ENCODE measurements around the gene ADGRG6. TPM values are rescaled to one million over a fixed set of nuclear protein-coding genes. Genes with fewer than 3 reads are reported as not detected.
"Not testable (repeated sequence)": the region's sequence is repeated elsewhere in the genome, so short reads cannot be mapped to it uniquely, and the experiment has no call there.

ADGRG6 gene
- total RNA-seq, 3 donors from 2014 or later = 8.2 to 29.6 (median 28.5) TPM

DNA sequence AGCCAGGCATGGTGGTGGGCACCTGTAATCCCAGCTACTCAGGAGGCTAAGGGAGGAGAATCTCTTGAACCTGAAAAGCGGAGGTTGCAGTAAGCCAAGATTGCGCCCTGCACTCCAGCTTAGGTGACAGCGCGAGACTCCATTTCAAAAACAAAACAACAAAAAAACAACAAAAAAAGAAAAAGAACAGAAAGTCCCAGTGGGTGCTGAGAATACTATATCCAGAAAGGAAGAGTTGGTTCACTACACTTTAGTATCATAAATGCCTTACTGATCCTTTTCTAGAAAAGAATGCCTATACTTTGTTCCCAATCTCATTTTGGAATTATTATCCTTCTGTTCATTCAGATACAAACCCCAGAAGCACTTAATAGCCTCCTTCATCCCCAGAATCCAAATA, 20.9 kb upstream of the ADGRG6 start:
- Histone ChIP-seq H3K27me3 (no peaks in the 10 kb centered on the region), H3K4me3 (no peak overlapping the region), H3K9me3 (peaks cover 0 to 7% of the 10 kb centered on the region in 2 donors), H3K27ac (no peak overlapping the region), H3K4me1 (no peaks in the 10 kb centered on the region), H3K36me3 (no peaks in the 10 kb centered on the region)
- TF ChIP-seq, protein P1, sequence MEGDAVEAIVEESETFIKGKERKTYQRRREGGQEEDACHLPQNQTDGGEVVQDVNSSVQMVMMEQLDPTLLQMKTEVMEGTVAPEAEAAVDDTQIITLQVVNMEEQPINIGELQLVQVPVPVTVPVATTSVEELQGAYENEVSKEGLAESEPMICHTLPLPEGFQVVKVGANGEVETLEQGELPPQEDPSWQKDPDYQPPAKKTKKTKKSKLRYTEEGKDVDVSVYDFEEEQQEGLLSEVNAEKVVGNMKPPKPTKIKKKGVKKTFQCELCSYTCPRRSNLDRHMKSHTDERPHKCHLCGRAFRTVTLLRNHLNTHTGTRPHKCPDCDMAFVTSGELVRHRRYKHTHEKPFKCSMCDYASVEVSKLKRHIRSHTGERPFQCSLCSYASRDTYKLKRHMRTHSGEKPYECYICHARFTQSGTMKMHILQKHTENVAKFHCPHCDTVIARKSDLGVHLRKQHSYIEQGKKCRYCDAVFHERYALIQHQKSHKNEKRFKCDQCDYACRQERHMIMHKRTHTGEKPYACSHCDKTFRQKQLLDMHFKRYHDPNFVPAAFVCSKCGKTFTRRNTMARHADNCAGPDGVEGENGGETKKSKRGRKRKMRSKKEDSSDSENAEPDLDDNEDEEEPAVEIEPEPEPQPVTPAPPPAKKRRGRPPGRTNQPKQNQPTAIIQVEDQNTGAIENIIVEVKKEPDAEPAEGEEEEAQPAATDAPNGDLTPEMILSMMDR (IDR thresholded peaks at IDR 0.05) = no peak
- intact Hi-C loops (cut with DNase I; ENCODE audit: low total_unique reads) = no loop called here
- no peak for DNase-seq (ENCODE audit: low spot score in 2 of 2)

DNA sequence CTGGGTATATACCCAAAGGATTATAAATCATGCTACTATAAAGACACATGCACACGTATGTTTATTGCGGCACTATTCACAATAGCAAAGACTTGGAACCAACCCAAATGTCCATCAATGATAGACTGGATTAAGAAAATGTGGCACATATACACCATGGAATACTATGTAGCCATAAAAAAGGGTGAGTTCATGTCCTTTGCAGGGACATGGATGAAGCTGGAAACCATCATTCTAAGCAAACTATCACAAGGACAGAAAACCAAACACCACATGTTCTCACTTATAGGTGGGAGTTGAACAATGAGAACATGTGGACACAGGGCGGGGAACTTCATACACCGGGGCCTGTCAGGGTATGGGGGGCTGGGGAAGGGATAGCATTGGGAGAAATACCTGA, 18.7 kb upstream of the ADGRG6 start:
- H3K4me1 ChIP-seq; H3K27me3 ChIP-seq; intact Hi-C loops (cut with DNase I; ENCODE audit: low total_unique reads): not testable (repeated sequence)

DNA sequence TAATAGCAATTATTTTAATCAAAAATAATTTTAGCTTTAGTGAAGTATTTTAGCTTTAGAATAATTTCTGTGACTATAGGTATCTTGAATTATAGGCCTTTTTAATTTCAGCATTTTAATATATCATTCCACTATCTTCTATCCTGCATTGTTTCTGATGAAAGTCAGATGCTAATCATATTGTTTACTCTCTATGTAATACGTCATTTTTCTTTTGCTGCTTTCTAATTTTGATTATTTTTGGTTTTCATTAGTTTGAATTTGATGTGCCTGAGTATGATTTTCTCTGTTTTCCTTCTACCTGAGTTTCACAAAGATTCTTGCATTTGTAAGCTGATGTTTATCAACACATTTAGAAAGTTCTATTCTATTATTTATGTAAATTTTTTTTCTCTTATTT, 17.4 kb upstream of the ADGRG6 start:
- no peak for DNase-seq (ENCODE audit: low spot score in 2 of 2)
- H3K27me3 ChIP-seq = no peaks in the 10 kb centered on the region
- no peak overlapping the region for H3K27ac ChIP-seq
- H3K4me3 ChIP-seq = no peak overlapping the region
- no peaks in the 10 kb centered on the region for H3K4me1 ChIP-seq
- intact Hi-C loops (cut with DNase I; ENCODE audit: low total_unique reads) = no loop called here
- no peaks in the 10 kb centered on the region for H3K36me3 ChIP-seq
- TF ChIP-seq POLR2A (IDR thresholded peaks at IDR 0.05) (no peak), POLR2AphosphoS5 (IDR thresholded peaks at IDR 0.05) (no peak)
- TF ChIP-seq, protein P1 (IDR thresholded peaks at IDR 0.05) = no peak
- H3K9me3 ChIP-seq = peaks cover 0 to 7% of the 10 kb centered on the region in 2 donors

More for the DNA sequence above, 18.7 kb upstream of the ADGRG6 start:
- DNase-seq (ENCODE audit: low spot score in 2 of 2); H3K9me3 ChIP-seq; H3K4me3 ChIP-seq; H3K36me3 ChIP-seq; H3K27ac ChIP-seq: not testable (repeated sequence)

DNA sequence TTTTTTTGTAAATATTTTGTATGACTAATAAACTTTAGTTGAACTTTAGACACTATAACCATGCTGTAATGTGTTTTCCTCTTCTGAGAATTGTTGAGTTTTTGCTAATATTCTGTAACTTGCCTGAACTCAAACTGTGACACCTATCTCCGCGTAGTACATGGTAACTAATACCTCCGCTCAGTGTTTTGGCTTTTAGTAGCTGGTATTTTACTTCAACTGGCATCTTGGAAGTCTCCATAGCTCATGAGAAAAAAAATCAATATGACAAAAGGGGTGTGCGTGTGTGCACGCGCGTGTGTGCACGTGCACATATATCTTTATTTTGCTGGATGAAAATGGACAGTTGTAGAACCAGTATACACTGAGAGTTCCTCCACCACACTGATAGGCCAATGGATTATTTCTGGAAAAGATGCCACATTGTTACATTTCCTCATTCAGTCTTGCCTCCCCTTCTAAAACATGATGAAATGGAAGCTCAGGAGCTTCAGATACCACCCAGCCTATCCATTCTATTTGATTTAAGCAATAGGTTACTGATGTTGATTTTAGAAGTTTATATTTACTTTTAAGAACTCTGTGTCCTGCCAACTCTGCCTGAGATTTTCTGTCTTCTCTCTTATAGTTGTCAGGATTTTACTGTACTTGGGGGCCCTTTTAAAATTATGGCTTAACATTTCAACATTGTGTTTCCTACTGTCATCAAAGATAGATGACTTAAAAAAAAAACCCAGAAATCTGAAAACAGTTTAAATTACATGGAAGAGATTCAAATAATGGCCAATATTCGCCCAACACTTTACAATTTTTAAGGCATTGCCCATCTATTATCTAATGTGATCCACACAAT, 16.3 kb upstream of the ADGRG6 start:
- Histone ChIP-seq H3K27me3 (no peaks in the 10 kb centered on the region), H3K36me3 (no peaks in the 10 kb centered on the region), H3K9me3 (peaks cover 0 to 7% of the 10 kb centered on the region in 2 donors), H3K4me3 (no peak overlapping the region), H3K4me1 (no peaks in the 10 kb centered on the region), H3K27ac (no peak overlapping the region)
- TF ChIP-seq, protein P1 (IDR thresholded peaks at IDR 0.05) = no peak
- TF ChIP-seq POLR2A (IDR thresholded peaks at IDR 0.05) (no peak), POLR2AphosphoS5 (IDR thresholded peaks at IDR 0.05) (no peak)
- no peak for DNase-seq (ENCODE audit: low spot score in 2 of 2)
- intact Hi-C loops (cut with DNase I; ENCODE audit: low total_unique reads) = no loop called here

DNA sequence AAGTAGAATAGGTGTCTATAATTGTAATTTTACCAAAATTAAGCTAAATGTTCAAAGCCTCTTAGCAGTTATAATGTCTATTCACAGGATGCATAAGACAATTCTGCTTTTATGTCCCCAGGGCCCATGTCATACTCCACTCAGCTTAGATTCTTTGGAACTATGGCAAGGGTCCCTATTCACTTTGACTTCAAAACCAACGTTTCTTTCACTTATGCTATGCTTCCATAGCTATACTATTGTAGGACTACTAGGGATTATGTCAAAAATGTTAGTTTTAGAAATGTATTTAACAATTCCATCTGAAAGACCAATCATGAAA, 15.8 kb upstream of the ADGRG6 start:
- intact Hi-C loops (cut with DNase I; ENCODE audit: low total_unique reads) = no loop called here
- no peaks in the 10 kb centered on the region for H3K27me3 ChIP-seq
- no peaks in the 10 kb centered on the region for H3K4me1 ChIP-seq
- H3K9me3 ChIP-seq = peaks cover 0 to 3% of the 10 kb centered on the region in 2 donors
- no peaks in the 10 kb centered on the region for H3K36me3 ChIP-seq
- no peak overlapping the region for H3K27ac ChIP-seq
- TF ChIP-seq, protein P1 (IDR thresholded peaks at IDR 0.05) = no peak
- no peak for TF ChIP-seq POLR2A (IDR thresholded peaks at IDR 0.05)
- no peak for TF ChIP-seq POLR2AphosphoS5 (IDR thresholded peaks at IDR 0.05)
- no peak overlapping the region for H3K4me3 ChIP-seq
- no peak for DNase-seq (ENCODE audit: low spot score in 2 of 2)

Measured in breast epithelium (tissue), 4 donors.